GM19455 (cell line): ENCODE measurements around the gene WWOX.

Source experiments
- ATAC-seq: cut with Tn5 transposase; IDR thresholded peaks from one replicate; pipeline ENCODE4 v1.9.1; 2021; ENCODE audit not compliant: unreplicated experiment

Gene WWOX

DNA sequence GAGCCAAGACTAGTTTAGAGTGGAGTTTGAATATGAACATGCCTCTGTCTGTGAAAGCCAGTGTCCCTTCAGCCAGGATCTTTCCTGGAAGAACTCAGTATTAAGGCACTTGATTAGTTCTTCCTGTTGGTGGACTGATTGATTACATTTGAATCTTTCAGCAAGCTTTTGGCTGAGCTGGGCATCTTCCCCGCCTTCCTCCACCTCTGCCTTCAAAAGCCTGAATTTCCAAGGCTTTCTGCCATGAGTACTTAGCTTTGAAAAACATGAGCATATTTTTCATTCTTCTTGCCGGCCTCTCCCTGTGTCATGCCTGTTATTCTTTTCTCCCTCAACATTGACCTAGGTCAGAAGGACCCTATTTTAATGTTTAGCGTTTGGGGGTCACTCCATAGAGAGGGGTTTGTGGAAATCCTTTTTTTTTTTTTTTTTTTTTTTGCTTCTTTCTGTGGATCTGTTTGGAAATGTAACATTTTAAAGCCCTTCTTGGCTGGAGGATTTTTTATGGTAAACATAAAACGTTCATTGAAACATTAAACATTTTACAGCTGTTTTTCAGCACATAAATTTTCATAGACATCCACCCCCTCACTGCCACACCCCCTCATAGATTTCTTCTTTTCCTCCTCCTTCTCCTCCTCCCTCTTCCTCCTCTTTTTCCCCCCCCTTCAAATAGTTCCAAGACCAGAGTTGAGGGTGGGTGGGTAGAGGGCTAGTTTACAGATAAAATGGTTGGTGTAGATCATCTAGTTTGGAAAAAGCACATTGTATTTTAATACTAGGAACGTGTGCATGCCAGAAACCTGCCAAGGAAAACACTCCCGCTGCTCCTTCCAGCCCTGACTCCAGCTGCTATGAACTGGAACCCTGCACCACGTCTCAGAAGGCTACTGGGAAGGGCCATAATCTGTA lies 645.9 kb downstream of the WWOX start:
- ATAC-seq = no peak

DNA sequence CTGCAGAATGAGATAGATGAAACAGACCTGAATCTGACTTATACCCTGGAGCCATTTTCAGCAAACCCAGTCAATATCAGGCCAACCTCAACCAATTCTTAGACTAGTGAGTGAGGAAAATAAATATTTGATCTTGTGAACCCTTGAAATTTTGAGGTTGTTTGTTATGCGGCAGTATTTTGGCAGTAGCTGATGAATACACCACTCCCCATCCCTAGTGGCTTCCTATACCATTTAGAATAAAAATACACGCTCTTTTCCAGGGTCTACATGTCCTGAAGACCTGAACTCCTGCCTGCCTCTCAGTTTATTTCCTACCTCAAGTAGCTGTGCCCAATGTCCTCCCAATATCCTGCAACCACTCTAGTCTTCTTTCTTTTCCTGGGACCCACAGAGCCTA lies 647.3 kb downstream of the WWOX start:
- ATAC-seq = no peak

DNA sequence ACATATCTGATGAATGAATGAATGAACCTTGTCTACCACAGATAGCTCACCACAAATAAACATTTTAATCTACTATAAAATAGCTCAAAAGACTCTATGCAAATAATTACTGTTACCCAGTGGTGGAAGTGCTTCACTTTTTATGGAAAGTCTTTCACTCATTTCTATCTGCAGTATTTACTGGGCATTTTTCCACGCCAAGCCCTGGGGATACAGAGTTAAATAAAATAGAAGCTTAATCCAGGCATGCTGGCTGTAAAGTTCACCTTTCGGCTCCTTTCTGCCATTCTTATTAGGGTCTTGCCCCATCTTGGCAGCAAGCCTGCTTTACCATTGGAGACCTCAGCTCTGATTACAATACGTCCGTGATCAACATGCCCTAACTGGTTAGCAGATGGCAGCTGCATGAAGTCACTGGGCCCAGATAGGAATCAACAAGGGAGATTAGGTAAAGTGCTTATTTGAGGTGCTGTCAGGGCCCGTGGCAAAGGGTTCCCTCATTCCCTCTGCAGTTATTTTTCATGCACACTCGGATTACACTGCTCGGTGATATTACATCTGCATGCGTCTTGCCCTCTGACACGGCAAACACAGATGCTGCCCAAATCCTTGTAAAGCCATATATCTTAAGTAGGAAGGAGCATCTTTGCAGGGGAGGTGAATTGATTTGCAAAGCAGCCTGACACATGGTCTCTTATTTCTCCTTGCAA lies 648.9 kb downstream of the WWOX start:
- ATAC-seq = no peak

DNA sequence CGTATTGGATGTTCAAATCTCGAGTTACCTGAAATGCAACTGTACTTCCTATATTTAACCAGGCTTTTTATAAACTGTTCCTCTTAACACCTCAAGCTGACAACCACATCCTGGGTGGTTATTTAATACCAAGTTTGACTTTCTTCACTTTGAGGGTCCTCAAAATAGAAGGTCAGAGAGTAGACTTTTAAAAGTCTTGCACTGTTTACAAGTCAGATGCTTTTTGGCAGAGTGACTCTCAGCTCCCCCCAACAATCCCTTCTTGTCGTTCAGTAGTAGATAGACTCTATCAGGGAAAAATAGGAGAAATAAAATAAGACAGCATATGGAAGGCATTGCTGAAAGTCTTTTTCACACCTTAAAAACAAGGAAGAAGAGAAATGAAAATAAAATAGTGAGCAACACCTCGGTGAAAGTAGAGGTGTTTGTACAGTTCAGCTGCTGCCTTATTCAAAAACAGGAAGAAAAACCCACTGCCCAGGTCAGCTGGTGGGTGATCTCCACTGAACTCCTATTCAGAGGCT lies 650.4 kb downstream of the WWOX start:
- ATAC-seq = peak; percentile 74

DNA sequence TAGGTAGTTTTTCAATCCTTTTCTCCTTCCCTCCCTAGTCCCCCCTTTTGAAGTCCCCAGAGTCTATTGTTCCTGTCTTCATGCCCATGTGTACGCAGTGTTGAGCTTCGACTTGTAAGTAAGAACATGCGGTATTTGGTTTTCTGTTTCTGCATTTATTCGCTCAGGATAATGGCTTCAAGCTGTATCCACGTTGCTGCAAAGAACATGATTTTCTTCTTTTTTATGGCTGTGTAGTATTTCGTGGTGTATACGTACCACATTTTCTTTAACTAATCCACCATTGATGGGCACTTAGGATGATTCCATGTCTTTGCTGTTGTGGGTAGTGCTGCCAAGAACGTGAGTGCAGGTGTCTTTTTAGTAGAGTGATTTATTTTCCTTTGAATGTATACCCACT lies 651.2 kb downstream of the WWOX start:
- ATAC-seq = no peak

DNA sequence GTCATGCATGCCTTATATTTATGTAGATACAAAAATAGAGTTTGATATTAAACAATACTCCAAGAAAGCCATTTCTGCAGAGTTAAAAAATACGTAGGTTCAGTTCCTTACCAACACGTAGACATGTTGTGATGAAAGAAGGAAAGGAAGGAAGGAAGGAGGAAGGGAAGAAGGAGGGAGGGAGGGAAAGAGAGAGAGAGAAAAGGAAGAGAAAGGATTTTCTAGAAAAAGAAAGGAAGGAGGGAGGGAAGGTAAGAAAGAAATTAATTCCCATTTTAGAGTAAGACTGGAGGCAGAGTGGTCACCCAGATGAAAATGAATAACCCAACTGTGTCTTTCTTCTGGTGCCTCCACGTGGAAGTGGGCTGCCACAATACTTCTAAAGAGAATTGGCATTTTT lies 652.1 kb downstream of the WWOX start:
- ATAC-seq = no peak

DNA sequence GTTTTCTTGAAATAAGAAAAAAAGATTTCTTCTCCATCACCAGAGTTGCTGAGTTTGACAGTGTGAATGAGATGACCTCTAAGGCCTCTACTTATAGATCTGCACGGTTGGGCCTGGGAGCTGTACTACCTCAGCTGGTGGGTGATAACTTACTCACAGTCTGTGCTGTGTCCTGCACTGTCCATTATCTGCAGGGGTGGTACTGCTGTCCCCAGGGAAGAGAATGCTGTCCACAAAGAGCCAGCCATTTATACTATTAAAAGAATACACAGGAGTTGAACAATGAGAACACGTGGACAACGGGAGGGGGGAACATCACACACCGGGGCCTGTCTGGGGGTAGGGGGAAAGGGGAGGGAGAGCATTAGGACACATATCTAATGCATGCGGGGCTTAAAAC lies 655.3 kb downstream of the WWOX start:
- no peak for ATAC-seq

DNA sequence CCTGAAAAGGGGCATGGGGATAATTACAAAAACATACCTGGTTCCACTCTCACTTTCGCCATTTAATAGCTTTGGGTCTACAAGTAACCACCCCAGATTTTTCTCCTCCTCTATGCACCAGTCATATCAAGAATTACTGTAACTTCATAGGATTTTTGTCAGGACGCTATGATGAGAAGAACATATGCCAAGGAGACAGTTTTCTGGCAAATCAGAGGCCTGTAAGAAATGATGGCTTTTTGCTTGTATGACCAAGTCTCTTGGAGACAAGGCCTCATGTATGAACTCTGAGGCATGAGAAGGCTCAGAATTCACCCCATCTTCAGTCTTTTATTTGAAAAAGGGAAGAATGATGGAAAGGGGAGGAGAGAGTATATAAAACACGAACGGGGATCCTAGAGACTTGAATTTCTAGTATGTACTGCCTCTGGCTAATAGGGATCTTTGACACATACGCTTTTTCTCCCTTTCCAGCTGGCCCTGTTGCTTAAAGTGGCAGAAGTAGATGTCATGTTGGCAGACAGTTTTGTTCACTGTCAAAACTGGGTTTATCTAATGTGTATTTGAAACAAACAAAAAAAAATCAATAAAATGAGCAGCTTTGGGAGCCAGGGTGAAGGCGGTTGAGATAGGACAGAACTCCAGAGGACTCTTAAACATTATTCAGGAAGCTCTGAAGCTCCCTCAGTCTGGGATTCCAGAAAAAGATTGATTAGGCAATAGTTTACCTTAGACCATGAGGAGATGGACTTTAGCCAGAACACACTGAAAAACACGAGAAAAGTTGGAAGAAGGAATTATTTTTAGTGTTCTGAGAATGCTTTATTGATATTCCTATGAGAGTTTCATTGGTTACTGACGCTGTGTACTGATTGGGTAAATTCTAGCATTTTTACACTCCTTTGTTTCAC lies 656.6 kb downstream of the WWOX start:
- ATAC-seq = no peak

DNA sequence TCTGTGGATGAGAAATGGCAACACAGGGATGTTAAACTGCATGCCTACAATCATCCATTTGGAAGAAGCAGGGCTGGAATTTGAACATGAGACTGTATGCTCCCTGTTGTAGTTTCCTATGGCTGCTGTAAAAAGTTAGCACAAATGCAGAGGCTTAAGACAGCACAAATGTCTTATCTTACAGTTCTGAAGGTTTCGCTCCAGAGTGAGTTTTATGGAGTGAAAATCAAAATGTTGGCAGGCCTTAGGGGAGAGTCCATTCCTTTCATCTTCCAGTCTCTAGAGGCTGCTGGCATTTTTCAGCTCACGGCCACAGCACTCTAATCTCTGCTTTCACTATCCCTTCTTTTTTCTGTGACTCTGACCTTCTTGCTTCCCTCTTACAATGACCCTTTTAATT lies 660.1 kb downstream of the WWOX start:
- ATAC-seq = no peak

DNA sequence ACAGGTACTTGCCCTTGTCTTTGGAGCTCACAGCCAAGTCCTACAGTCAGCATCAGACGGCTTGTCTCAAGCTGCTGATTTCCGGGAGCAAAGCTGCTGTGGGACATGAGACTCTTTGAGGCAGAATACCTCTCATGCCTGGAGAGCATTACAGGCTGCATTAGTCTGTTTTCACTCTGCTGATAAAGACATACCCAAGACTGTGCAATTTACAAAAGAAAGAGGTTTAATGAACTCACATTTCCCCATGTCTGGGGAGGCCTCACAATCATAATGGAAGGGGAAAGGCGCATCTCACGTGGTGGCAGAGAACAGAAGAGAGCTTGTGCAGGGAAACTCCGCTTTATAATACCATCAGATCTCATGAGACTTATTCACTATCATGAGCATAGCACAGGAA lies 661.2 kb downstream of the WWOX start:
- no peak for ATAC-seq

DNA sequence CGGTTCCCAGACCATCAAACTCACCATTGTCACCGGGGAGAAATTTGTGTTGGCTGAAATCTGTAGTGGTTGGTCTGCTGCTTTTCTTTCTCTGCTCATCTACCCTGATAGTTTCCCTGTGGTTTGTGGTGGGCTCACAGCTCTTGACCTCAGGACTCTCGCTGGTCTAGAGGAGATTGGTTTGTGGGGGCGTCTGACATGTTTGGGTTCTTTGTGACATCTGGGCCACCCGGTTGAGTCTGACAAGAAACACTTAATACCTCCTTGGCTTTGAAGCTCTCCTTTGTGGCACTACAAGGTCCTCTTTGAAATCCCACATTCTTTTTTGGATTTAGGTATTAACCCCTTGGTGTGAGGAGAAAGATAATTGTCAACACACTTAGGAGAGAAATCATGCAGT lies 662.0 kb downstream of the WWOX start:
- peak; percentile 81 for ATAC-seq

DNA sequence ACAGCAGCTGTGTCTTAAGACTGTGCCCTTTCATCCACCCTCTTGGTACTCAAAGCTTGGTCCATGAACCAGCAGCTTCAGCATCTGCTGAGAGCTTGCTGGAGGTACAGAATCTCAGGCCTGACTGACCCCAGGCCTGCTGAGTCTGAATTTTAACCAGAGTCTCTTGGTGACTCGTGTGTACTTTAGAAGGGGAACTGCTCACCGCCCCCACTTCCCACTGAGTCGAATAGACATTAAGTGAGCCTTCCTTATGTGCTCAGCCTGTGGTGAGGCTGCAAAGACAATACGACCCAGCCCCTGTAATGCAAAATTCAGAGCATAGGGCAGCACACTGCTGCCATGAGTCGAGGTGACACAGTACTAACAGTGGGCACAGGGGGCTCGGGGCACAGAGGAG lies 662.8 kb downstream of the WWOX start:
- ATAC-seq = no peak

DNA sequence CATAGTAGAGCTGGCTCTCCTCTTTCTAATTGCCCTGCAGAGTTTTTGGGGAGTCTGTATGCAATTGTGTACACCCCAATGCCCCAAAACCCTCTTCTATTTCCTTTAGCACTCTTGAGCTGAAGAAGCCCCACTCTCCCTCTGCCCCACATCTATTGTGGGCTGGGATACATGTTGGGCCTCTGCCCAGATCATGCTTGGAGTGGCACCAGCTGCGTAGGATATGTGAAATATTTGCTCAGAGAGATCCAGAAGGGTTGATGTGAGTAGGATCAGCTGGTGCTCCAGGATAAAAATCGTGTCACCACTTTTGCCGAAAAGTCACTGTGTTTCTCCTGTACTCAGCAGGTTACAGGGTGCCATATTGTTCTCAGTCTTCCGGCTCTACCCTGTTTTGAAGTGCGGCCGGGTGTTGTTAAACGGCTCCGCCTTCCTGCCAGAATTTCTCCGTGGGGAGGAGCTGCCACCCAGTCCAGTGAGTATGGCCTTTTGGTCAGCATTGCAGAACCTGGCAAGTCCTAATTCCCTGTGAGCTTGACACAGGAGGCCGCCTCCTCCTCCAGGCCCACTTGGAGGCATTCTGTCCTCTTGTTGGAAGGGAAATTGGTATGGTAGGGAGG lies 664.5 kb downstream of the WWOX start:
- no peak for ATAC-seq

DNA sequence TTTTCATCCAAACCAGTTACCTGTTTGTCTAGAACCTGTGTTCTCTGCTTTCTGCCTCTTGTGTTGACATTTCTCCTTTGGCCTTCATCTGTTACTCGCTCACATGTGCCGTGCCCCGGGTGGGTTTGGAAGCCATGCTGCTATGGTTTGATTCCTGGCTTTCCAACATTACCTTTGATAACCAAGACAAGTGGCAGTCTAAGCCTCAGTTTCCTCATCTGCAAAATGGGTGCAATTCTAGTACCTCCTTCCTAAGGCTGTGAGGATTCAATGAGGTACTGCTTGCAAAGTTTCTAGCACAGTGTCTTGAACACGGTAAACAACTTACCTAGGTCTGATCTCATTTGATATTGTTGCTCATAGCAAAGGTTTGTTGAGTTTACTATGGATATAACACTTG lies 665.0 kb downstream of the WWOX start:
- ATAC-seq = no peak

DNA sequence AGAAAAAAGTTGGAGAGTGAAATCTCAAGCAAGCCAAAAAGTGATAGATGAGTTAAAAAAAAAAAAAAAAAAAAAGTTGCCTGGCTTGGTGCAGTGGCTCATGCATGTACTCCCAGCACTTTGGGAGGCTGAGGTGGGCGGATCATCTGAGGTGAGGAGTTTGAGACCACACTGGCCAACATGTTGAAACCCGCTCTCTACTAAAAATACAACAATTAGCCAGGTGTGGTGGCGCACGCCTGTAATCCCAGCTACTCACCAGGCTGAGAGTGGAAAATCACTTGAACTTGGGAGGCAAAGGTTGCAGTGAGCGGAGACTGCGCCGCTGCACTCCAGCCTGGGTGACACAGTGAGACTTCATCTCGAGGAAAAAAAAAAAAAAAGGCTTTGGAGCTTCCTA lies 668.8 kb downstream of the WWOX start:
- ATAC-seq = no peak

DNA sequence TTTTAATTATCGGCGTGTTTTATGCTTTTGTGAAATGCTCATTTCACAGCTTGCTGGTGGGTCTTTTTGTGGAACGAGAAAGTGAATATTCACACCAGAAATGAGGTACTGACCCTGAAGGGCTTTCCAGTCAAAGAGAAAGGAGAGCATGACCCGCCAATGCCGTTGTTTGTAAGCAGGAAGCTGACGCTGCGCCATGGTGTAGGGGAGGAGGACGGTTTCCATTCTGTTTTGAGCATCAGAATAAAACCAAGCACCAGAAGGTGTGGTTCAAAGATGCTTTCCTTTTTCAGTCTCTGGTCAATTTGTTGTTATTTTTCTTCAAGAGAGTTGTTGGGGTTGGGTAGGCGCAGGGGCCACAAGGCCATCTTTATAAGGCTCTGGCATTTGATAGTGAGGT lies 669.3 kb downstream of the WWOX start:
- ATAC-seq = peak; percentile 59

DNA sequence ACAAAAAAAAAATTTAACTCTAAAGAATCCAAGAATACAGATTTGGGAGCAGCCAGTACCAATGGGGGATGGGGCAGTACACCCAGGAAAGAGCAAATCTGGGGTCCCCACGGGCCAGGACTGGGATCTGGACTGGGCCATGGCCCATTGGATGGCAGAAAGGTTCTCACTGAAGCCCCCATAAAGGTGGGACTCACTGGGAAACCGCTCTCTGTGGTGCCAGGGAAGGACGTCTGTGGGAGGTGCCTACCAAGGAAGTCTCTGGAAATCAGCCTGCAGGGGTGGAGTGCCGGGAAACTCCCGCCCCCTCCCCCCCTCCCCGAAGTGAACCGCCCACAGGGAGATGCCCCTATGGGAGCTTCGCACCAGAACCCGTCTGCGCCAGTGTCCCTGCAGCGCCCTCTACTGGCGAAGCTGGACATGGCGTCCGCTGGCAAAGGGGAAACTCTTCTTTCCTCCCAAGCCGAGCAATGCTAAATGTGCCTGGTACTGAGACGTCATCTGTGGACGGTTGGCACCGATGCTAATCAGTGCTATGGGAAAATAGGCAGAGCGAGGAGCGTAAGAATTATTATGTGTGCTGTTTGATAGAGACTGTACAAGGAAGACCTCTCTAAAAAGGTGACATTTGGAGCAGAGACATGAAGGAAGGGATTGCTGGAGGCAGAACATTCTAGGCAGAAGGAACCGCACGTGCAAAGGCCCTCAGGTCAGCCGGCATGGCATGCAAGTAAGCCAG lies 671.1 kb downstream of the WWOX start:
- ATAC-seq = peak; percentile 65

DNA sequence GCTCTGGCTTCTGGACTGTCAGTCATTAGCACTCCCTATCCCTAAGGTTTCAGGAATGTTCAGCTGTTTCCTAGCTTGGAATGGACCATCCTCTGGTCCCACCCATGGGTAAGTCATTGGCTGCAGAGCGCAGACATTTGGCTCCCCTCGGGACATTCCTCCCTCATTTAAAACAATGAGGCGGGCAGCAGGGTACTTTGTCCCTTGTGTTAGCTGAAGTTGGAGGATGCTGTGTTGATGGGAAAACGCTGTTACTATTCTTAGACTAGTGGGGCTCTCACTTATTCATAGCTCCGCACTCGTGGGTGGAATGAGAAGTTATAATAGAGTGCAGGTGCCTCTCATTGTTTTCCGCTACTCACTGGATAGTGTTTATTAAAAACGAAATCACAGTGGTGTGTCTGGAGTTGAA lies 673.8 kb downstream of the WWOX start:
- no peak for ATAC-seq

DNA sequence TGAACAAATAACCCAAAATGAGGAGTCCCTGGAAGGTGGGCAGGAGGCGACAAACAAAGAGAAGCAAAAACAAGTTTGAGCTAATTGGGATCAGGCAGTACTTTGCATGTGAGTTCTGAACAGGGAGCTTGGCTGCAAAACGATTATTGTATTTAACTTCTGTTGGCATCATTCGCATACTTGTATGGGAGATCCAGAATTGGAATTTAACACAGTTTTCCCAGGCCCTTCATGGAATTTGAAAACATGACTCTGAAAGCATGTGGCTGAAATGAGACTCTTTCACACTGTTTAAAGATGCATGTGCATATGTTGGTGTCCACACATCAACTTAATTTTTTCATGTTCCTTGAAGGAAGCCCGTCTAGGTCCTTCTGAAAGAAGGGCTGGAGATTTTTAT lies 674.3 kb downstream of the WWOX start:
- ATAC-seq = no peak

DNA sequence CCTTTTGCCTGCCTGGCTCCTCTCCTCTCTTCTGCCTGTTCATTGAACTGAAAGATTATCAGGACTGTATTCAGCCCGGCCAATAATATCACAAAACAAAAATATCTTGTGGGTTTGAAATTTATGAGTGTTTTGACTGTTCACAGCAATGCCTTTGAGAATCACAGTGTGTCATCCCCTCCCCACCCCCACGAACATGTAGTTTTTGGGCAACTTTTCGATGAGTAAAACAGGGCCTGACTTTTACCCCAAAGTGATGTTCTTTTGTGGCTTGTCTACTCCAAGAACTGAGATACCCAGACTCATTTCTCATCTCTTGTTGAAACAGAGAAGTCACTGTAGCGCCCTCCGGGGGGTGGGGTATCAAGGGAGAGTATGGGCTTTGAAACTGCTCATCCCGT lies 675.7 kb downstream of the WWOX start:
- no peak for ATAC-seq
